ENCODE measurements around the gene MEPE.

Gene MEPE

GRCh38 chr4:87832669-87833068, at the start of gene MEPE:
Gene MEPE, plus strand, starts transcription at chr4:87832969. Its CDS starts 1,746 bp downstream, at chr4:87834715.
- no peak for DNase-seq (ENCODE audit: low read depth in 2 of 2)

- DNase-seq (ENCODE audit: low read depth in 2 of 2): no peak
Measured at GRCh38 chr4:87783781-87784180, 49.0 kb upstream of the MEPE start.

- DNase-seq (ENCODE audit: low read depth in 2 of 2): no peak
Measured at GRCh38 chr4:87785731-87786509, 46.8 kb upstream of the MEPE start.

GRCh38 chr4:87799301-87800113, 33.3 kb upstream of the MEPE start, which contains the start of gene IBSP:
Gene IBSP, plus strand, starts transcription at chr4:87799554. Its CDS starts 2,808 bp downstream, at chr4:87802362.
- DNase-seq (ENCODE audit: low read depth in 2 of 2): no peak

GRCh38 chr4:87802858-87803257, 29.9 kb upstream of the MEPE start:
- DNase-seq (ENCODE audit: low read depth in 2 of 2): no peak

- DNase-seq (ENCODE audit: low read depth in 2 of 2): no peak
Measured at GRCh38 chr4:87803421-87803820, 29.3 kb upstream of the MEPE start.

GRCh38 chr4:87804871-87805270, 27.9 kb upstream of the MEPE start:
- DNase-seq (ENCODE audit: low read depth in 2 of 2): no peak

- no peak for DNase-seq (ENCODE audit: low read depth in 2 of 2)
Measured at GRCh38 chr4:87805971-87806370, 26.8 kb upstream of the MEPE start.

GRCh38 chr4:87806520-87806919, 26.2 kb upstream of the MEPE start:
- DNase-seq (ENCODE audit: low read depth in 2 of 2): no peak

- DNase-seq (ENCODE audit: low read depth in 2 of 2): no peak
Measured at GRCh38 chr4:87807402-87807801, 25.4 kb upstream of the MEPE start.

GRCh38 chr4:87811977-87812376, 20.8 kb upstream of the MEPE start:
- DNase-seq (ENCODE audit: low read depth in 2 of 2): no peak

GRCh38 chr4:87819281-87819919, 13.4 kb upstream of the MEPE start:
- no peak for DNase-seq (ENCODE audit: low read depth in 2 of 2)

- DNase-seq (ENCODE audit: low read depth in 2 of 2): no peak
Measured at GRCh38 chr4:87823200-87823599, 9.6 kb upstream of the MEPE start.

GRCh38 chr4:87823724-87824123, 9.0 kb upstream of the MEPE start:
- DNase-seq (ENCODE audit: low read depth in 2 of 2): no peak

GRCh38 chr4:87824352-87824751, 8.4 kb upstream of the MEPE start:
- DNase-seq (ENCODE audit: low read depth in 2 of 2): no peak

GRCh38 chr4:87834401-87834800, 1.6 kb downstream of the MEPE start:
- no peak for DNase-seq (ENCODE audit: low read depth in 2 of 2)

- no peak for DNase-seq (ENCODE audit: low read depth in 2 of 2)
Measured at GRCh38 chr4:87835197-87835596, 2.4 kb downstream of the MEPE start.

GRCh38 chr4:87835743-87836142, 3.0 kb downstream of the MEPE start:
- no peak for DNase-seq (ENCODE audit: low read depth in 2 of 2)

- no peak for DNase-seq (ENCODE audit: low read depth in 2 of 2)
Measured at GRCh38 chr4:87838205-87838604, 5.4 kb downstream of the MEPE start.

GRCh38 chr4:87838890-87839591, 6.3 kb downstream of the MEPE start:
- DNase-seq (ENCODE audit: low read depth in 2 of 2): no peak

GRCh38 chr4:87839592-87839946, 6.8 kb downstream of the MEPE start:
- DNase-seq (ENCODE audit: low read depth in 2 of 2): no peak

- no peak for DNase-seq (ENCODE audit: low read depth in 2 of 2)
Measured at GRCh38 chr4:87840149-87840548, 7.4 kb downstream of the MEPE start.
